ENCODE measurements around the gene NOM1.

DNA sequence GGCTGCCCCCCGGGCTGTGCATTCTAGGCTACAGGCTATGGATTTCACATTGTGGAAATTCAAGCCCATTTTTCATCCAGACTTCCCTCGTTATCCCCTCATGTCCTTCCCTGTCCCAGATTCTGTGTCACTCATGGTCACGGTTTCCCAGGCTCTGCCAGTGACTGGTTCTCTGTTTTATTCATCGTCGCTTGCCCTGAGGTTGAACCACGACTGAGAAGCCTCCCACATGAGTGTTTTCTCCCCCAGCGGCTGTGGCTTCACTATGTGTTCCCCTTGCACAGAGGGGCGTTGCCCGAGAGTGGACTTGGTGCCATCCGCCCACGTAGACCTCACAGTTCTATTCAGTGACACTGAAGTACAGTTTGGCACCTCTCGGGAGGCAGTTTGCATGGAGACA, 14.0 kb downstream of the NOM1 start:
- TF ChIP-seq POLR2AphosphoS5 (IDR thresholded peaks at IDR 0.05; ENCODE audit: low read depth) (no peak), EZH2 (IDR thresholded peaks at IDR 0.05; ENCODE audit: low read depth, unreplicated experiment) (no peak), CREB1 (CRISPR knock-in tag; IDR thresholded peaks at IDR 0.05; ENCODE audit: low read depth) (no peak), EZH2phosphoT487 (IDR thresholded peaks at IDR 0.05; ENCODE audit: unreplicated experiment) (no peak), STAT1 (IDR thresholded peaks at IDR 0.05; ENCODE audit: unreplicated experiment) (no peak), JUNB (IDR thresholded peaks at IDR 0.05; ENCODE audit: unreplicated experiment) (no peak), ZNF331 (CRISPR knock-in tag; IDR thresholded peaks at IDR 0.05; ENCODE audit: low read depth) (no peak), ZNF114 (CRISPR knock-in tag; IDR thresholded peaks at IDR 0.05) (no peak), NANOG (IDR thresholded peaks at IDR 0.05; ENCODE audit: borderline replicate concordance) (no peak)
- TF ChIP-seq, protein P1, sequence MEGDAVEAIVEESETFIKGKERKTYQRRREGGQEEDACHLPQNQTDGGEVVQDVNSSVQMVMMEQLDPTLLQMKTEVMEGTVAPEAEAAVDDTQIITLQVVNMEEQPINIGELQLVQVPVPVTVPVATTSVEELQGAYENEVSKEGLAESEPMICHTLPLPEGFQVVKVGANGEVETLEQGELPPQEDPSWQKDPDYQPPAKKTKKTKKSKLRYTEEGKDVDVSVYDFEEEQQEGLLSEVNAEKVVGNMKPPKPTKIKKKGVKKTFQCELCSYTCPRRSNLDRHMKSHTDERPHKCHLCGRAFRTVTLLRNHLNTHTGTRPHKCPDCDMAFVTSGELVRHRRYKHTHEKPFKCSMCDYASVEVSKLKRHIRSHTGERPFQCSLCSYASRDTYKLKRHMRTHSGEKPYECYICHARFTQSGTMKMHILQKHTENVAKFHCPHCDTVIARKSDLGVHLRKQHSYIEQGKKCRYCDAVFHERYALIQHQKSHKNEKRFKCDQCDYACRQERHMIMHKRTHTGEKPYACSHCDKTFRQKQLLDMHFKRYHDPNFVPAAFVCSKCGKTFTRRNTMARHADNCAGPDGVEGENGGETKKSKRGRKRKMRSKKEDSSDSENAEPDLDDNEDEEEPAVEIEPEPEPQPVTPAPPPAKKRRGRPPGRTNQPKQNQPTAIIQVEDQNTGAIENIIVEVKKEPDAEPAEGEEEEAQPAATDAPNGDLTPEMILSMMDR (conservative IDR thresholded peaks at IDR 0.05; ENCODE audit: low read depth in 2 of 2), result no peak
- TF ChIP-seq, protein P2, sequence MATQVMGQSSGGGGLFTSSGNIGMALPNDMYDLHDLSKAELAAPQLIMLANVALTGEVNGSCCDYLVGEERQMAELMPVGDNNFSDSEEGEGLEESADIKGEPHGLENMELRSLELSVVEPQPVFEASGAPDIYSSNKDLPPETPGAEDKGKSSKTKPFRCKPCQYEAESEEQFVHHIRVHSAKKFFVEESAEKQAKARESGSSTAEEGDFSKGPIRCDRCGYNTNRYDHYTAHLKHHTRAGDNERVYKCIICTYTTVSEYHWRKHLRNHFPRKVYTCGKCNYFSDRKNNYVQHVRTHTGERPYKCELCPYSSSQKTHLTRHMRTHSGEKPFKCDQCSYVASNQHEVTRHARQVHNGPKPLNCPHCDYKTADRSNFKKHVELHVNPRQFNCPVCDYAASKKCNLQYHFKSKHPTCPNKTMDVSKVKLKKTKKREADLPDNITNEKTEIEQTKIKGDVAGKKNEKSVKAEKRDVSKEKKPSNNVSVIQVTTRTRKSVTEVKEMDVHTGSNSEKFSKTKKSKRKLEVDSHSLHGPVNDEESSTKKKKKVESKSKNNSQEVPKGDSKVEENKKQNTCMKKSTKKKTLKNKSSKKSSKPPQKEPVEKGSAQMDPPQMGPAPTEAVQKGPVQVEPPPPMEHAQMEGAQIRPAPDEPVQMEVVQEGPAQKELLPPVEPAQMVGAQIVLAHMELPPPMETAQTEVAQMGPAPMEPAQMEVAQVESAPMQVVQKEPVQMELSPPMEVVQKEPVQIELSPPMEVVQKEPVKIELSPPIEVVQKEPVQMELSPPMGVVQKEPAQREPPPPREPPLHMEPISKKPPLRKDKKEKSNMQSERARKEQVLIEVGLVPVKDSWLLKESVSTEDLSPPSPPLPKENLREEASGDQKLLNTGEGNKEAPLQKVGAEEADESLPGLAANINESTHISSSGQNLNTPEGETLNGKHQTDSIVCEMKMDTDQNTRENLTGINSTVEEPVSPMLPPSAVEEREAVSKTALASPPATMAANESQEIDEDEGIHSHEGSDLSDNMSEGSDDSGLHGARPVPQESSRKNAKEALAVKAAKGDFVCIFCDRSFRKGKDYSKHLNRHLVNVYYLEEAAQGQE (IDR thresholded peaks at IDR 0.05; ENCODE audit: unreplicated experiment), result no peak
- TF ChIP-seq, protein P3, sequence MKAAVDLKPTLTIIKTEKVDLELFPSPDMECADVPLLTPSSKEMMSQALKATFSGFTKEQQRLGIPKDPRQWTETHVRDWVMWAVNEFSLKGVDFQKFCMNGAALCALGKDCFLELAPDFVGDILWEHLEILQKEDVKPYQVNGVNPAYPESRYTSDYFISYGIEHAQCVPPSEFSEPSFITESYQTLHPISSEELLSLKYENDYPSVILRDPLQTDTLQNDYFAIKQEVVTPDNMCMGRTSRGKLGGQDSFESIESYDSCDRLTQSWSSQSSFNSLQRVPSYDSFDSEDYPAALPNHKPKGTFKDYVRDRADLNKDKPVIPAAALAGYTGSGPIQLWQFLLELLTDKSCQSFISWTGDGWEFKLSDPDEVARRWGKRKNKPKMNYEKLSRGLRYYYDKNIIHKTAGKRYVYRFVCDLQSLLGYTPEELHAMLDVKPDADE (IDR thresholded peaks at IDR 0.05), result no peak
- TF ChIP-seq, protein P4, sequence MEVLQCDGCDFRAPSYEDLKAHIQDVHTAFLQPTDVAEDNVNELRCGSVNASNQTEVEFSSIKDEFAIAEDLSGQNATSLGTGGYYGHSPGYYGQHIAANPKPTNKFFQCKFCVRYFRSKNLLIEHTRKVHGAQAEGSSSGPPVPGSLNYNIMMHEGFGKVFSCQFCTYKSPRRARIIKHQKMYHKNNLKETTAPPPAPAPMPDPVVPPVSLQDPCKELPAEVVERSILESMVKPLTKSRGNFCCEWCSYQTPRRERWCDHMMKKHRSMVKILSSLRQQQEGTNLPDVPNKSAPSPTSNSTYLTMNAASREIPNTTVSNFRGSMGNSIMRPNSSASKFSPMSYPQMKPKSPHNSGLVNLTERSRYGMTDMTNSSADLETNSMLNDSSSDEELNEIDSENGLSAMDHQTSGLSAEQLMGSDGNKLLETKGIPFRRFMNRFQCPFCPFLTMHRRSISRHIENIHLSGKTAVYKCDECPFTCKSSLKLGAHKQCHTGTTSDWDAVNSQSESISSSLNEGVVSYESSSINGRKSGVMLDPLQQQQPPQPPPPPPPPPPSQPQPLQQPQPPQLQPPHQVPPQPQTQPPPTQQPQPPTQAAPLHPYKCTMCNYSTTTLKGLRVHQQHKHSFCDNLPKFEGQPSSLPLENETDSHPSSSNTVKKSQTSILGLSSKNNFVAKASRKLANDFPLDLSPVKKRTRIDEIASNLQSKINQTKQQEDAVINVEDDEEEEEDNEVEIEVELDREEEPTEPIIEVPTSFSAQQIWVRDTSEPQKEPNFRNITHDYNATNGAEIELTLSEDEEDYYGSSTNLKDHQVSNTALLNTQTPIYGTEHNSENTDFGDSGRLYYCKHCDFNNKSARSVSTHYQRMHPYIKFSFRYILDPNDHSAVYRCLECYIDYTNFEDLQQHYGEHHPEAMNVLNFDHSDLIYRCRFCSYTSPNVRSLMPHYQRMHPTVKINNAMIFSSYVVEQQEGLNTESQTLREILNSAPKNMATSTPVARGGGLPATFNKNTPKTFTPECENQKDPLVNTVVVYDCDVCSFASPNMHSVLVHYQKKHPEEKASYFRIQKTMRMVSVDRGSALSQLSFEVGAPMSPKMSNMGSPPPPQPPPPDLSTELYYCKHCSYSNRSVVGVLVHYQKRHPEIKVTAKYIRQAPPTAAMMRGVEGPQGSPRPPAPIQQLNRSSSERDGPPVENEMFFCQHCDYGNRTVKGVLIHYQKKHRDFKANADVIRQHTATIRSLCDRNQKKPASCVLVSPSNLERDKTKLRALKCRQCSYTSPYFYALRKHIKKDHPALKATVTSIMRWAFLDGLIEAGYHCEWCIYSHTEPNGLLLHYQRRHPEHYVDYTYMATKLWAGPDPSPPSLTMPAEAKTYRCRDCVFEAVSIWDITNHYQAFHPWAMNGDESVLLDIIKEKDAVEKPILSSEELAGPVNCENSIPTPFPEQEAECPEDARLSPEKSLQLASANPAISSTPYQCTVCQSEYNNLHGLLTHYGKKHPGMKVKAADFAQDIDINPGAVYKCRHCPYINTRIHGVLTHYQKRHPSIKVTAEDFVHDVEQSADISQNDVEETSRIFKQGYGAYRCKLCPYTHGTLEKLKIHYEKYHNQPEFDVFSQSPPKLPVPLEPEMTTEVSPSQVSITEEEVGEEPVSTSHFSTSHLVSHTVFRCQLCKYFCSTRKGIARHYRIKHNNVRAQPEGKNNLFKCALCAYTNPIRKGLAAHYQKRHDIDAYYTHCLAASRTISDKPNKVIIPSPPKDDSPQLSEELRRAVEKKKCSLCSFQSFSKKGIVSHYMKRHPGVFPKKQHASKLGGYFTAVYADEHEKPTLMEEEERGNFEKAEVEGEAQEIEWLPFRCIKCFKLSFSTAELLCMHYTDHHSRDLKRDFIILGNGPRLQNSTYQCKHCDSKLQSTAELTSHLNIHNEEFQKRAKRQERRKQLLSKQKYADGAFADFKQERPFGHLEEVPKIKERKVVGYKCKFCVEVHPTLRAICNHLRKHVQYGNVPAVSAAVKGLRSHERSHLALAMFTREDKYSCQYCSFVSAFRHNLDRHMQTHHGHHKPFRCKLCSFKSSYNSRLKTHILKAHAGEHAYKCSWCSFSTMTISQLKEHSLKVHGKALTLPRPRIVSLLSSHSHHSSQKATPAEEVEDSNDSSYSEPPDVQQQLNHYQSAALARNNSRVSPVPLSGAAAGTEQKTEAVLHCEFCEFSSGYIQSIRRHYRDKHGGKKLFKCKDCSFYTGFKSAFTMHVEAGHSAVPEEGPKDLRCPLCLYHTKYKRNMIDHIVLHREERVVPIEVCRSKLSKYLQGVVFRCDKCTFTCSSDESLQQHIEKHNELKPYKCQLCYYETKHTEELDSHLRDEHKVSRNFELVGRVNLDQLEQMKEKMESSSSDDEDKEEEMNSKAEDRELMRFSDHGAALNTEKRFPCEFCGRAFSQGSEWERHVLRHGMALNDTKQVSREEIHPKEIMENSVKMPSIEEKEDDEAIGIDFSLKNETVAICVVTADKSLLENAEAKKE (CRISPR knock-in tag; IDR thresholded peaks at IDR 0.05), result no peak

Data from GM23338 (cell line).